Measurements from ENCODE around the gene PIGU. TPM values are rescaled to one million over a fixed set of nuclear protein-coding genes. Genes with fewer than 3 reads are reported as not detected.

PIGU gene
- total RNA-seq, 1 donor from 2014 or later: 19.8 TPM

DNA sequence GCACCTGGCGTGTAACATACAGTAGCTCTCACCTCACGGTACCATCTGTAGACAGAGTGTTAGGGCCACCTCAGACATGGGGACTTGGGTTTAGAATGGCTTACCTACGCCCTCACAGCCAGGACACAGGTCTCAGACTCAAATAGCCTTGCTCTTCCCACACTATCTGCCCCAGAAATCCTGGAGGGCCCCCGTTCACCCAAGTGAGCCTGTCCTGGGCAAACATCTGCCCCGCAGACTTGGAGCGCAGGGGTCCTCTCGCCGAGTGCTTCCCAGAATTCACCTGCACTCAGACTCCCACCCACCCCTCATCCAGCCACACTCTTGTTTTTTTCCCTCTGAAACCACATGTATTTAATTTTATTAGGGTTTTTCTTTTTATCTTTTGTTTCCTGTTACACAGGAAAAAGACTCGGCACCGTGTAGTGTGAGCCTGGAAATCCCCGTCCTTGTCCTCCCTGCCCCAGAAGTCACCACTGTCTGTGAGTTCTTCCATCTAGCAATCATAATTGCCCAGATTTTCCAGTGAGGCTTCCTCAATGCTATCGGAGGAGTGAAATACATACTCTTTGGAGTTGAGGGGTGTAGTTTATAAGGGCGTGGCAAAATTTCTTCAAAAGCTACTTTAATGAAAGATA lies 135.5 kb downstream of the PIGU start:
- Mint-ChIP-seq H3K27ac (ENCODE audit: unreplicated experiment) (no peak overlapping the region), H3K4me3 (ENCODE audit: unreplicated experiment) (no peak overlapping the region), H3K36me3 (ENCODE audit: low read depth) (peaks cover 41% of the 10 kb centered on the region), H3K27me3 (ENCODE audit: low read depth) (no peaks in the 10 kb centered on the region), H3K4me1 (ENCODE audit: low read depth) (no peaks in the 10 kb centered on the region), H3K9me3 (ENCODE audit: low read depth) (no peaks in the 10 kb centered on the region)
- peak; percentile 38 for DNase-seq (ENCODE audit: low spot score)
- TF ChIP-seq, protein P1, sequence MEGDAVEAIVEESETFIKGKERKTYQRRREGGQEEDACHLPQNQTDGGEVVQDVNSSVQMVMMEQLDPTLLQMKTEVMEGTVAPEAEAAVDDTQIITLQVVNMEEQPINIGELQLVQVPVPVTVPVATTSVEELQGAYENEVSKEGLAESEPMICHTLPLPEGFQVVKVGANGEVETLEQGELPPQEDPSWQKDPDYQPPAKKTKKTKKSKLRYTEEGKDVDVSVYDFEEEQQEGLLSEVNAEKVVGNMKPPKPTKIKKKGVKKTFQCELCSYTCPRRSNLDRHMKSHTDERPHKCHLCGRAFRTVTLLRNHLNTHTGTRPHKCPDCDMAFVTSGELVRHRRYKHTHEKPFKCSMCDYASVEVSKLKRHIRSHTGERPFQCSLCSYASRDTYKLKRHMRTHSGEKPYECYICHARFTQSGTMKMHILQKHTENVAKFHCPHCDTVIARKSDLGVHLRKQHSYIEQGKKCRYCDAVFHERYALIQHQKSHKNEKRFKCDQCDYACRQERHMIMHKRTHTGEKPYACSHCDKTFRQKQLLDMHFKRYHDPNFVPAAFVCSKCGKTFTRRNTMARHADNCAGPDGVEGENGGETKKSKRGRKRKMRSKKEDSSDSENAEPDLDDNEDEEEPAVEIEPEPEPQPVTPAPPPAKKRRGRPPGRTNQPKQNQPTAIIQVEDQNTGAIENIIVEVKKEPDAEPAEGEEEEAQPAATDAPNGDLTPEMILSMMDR (IDR thresholded peaks at IDR 0.05): no peak

DNA sequence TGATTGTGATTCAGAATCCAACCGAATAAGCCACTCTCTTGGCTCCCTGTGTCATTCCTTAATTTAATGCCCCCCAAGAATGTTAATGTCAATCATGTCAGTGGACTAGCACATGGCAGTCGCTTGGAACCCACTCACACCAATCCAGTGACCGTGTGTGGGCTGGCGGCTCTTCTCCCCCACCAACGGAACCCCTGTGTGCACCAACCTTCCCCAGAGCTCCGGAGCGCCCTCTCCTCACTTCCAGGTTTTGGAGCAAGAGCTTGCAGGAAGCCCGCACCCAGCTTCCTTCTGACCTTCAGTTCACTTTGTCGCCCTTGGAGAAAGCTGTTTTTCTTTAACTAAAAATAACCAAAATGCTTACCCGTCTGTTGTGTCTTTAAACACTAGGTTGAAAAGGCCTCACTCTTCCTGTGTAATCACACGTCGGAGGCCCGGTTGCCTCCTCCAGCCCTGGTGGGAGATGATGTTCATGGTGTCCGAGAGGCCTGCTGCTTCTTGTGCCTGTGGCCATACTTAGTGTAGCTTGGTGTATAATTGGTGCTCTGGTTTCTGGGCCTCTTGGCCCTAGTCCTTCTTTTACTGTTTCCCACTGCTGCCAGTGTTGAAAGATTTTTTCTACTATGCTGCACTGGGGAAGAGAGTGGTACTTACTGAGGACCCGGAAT lies 136.2 kb downstream of the PIGU start:
- Mint-ChIP-seq H3K27me3 (ENCODE audit: low read depth) (no peaks in the 10 kb centered on the region), H3K27ac (ENCODE audit: unreplicated experiment) (no peak overlapping the region), H3K4me3 (ENCODE audit: unreplicated experiment) (no peak overlapping the region), H3K36me3 (ENCODE audit: low read depth) (peaks cover 44% of the 10 kb centered on the region), H3K4me1 (ENCODE audit: low read depth) (peaks cover under 1% of the 10 kb centered on the region), H3K9me3 (ENCODE audit: low read depth) (no peaks in the 10 kb centered on the region)
- TF ChIP-seq, protein P1 (IDR thresholded peaks at IDR 0.05): no peak
- peak; percentile 57 for DNase-seq (ENCODE audit: low spot score)

DNA sequence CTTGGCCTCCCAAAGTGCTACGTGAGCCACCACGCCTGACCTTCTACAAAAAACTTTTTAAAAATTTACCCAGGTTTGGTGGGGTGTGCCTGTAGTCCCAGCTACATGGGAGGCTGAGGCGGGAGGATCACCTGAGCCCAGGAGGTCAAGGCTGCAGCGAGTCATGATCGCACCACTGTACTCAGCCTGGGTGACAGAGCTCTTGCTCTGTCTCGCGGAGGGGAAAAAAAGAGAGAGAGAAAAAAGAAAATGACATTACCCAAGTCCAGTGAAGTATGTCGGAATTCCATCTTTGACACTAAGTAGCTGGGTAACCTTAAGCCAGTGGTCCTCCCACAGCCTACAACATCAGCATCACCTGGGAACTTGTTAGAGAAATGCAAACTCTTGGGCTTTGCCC lies 137.1 kb downstream of the PIGU start:
- H3K4me1 Mint-ChIP-seq (ENCODE audit: low read depth): peaks cover 3% of the 10 kb centered on the region
- H3K27me3 Mint-ChIP-seq (ENCODE audit: low read depth): no peaks in the 10 kb centered on the region
- H3K4me3 Mint-ChIP-seq (ENCODE audit: unreplicated experiment): no peak overlapping the region
- H3K27ac Mint-ChIP-seq (ENCODE audit: unreplicated experiment): no peak overlapping the region
- H3K36me3 Mint-ChIP-seq (ENCODE audit: low read depth): peaks cover 53% of the 10 kb centered on the region
- TF ChIP-seq, protein P1 (IDR thresholded peaks at IDR 0.05): no peak
- H3K9me3 Mint-ChIP-seq (ENCODE audit: low read depth): no peaks in the 10 kb centered on the region
- DNase-seq (ENCODE audit: low spot score): peak; percentile 30

DNA sequence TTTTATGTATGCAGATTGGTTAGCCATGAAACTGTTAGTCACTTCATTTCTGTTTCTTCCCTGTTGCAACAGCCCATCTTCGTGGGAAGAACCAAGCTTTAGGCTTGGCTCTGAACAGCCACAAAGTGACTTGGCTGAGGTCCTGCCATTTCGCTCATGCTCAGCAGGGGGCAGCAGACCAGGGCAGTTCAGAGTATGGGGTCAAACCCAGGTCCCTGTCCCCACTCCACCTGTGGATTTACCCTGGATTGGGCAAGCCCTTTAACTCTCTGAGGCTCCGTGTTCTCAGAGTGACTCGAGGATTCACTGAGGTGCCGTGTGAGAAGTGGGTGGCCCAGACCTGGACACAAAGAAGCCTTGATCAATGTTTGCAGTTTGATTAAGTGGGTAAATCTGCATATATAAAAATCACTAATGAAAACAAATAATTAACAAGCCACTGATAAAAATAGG lies 138.2 kb downstream of the PIGU start:
- H3K36me3 Mint-ChIP-seq (ENCODE audit: low read depth): peaks cover 59% of the 10 kb centered on the region
- peaks cover 3% of the 10 kb centered on the region for H3K4me1 Mint-ChIP-seq (ENCODE audit: low read depth)
- DNase-seq (ENCODE audit: low spot score): peak; percentile 39
- no peak overlapping the region for H3K4me3 Mint-ChIP-seq (ENCODE audit: unreplicated experiment)
- H3K9me3 Mint-ChIP-seq (ENCODE audit: low read depth): no peaks in the 10 kb centered on the region
- TF ChIP-seq, protein P1 (IDR thresholded peaks at IDR 0.05): peak; percentile 85
- peak overlapping the region; percentile 68 for H3K27ac Mint-ChIP-seq (ENCODE audit: unreplicated experiment)
- H3K27me3 Mint-ChIP-seq (ENCODE audit: low read depth): no peaks in the 10 kb centered on the region

DNA sequence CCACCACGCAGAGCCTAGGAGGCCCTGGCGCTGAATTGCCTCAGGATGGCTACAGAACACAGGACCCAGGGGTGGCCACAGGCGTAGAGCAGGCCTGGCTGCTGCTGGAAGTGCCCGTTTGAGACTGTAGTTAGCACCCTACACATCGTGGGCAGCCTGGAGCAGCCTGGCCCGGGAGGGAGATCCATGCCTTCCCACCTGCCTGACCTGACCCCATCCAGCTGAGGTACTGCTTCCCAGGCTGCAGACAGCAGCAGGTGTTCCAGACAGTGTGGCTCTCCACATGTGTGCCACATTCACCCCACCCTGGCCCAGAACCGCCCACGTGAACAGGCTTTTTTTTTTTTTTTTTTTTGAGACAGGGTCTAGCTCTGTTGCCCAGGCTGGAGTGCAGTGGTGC lies 139.2 kb downstream of the PIGU start:
- Mint-ChIP-seq H3K4me3 (ENCODE audit: unreplicated experiment) (no peak overlapping the region), H3K4me1 (ENCODE audit: low read depth) (peaks cover 3% of the 10 kb centered on the region), H3K27me3 (ENCODE audit: low read depth) (no peaks in the 10 kb centered on the region), H3K9me3 (ENCODE audit: low read depth) (no peaks in the 10 kb centered on the region), H3K36me3 (ENCODE audit: low read depth) (peaks cover 62% of the 10 kb centered on the region), H3K27ac (ENCODE audit: unreplicated experiment) (no peak overlapping the region)
- TF ChIP-seq, protein P1 (IDR thresholded peaks at IDR 0.05): no peak
- peak; percentile 71 for DNase-seq (ENCODE audit: low spot score)
